Stimulated activated CD8-positive, alpha-beta memory T cell treated with anti-CD3 and anti-CD28 coated beads, Interleukin-12 subunit alpha, Interleukin-12 subunit beta, amount 100 ng/mL, for 24 hours (primary cell): ENCODE data around the gene DPP8.
"Not testable (repeated sequence)": the region's sequence is repeated elsewhere in the genome, so short reads cannot be mapped to it uniquely, and the experiment has no call there.

ENCODE experiments used
- DNase-seq: peaks from one replicate; pipeline ENCODE4 v3.0.0-alpha.2; 2020; ENCODE audit errors: extremely low read depth

The DPP8 gene

DNA sequence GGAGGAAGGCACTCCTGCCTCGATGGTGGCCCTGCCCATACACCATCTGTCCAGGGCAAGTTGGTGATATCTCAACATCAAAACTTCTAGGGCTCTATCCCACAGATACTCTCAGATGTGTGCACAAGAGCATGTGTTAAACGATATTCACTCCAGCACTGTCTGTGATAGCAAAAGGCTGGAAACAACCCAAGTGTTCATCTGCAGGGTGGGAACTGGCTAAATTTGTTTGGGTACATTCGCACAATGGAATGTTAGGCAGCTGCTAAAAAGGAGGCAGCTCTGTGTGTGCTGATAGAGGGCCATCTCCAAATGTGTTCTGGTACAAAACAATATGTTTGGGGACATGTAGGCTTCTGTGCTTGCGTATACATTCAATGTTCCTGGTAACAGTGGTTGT is 114.5 kb downstream of the DPP8 start:
- DNase-seq = no peak

DNA sequence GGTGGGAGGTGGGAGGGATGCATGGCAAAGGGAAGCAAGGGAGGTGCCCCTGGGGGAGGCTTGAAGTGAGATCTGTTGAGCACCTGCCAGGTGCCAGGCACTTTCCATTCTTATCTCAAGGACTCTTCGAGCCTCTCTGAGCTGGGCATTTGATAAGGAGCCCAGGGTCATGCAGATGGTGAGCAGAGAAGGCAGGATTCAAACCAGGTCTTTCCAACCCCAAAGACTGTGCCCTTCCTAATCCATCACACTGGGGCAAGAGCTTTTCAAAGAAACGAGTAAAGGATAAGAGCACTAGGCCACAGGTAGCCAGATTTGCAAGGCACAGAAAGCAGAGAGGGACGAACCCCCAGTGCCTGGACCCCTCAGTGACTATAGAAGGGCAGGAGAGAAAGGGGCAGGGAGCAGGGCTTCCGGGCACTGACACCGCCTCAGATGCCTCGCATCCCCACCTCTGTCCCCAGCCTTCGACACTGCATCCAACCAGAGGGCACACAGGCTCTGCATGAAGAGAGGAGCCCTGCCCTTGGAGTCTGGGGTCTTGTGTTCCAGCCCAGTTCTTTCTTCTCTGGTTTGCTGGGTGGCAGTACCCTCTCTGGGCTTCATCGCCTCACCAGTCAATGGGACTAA is 115.8 kb downstream of the DPP8 start:
- no peak for DNase-seq

DNA sequence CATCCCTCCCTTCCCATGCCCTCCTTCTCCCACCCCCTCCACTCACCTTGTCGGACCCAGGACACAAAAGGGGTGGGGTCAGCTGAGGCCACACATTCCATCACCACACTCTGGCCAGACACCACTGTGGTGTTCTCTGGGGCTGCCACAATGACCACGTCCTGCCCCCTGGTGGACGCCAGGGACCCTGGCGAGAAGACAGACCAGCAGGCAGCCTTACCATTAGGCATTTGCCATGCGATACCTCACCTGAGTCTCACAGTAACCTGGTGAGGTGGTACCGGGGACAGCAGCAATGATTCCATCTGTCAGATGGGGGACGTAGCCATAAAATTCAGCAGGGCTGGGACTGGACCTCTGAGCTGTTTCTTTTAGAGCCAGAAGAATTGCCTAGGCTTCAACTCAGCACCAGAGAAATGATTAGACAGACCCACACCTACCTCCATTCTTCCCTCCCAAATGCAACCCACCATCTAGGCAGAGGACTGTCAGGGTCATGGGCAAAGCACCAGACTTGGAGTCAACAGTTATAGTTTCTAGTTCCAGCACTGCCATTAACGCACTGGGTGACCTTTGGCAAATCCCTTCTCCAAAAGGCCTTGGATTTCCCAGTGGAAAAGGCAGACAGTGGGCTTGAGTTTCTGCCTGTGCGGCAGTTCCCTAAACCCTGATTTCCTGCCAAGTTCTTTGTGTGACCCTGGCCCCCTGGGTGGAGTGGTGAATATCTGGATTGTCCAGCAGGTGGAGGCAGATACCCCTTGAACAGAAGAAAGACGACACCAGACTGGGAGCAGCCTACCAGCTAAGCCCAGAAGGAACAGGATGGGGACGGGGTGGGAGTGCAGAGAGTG is 116.5 kb downstream of the DPP8 start:
- no peak for DNase-seq

DNA sequence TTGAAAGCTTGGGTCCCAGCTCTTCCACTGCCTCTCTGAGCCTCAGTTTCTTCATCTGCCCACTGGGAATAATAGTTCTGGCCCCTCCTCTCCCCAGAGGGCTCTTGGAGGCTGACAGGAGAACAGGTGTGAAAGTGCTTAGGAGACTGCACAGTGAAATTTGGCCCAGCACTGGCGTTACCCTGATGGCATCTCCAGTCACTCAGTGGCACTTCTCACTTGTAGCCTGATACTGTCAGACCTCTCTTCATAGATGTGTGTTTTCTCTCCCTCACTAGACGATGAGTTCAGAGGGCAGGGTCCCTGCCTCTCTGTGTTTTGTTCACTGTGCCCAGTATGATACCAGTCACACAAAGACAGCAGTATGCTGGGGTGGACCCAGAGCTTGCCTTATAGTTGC is 117.5 kb downstream of the DPP8 start:
- DNase-seq = no peak

DNA sequence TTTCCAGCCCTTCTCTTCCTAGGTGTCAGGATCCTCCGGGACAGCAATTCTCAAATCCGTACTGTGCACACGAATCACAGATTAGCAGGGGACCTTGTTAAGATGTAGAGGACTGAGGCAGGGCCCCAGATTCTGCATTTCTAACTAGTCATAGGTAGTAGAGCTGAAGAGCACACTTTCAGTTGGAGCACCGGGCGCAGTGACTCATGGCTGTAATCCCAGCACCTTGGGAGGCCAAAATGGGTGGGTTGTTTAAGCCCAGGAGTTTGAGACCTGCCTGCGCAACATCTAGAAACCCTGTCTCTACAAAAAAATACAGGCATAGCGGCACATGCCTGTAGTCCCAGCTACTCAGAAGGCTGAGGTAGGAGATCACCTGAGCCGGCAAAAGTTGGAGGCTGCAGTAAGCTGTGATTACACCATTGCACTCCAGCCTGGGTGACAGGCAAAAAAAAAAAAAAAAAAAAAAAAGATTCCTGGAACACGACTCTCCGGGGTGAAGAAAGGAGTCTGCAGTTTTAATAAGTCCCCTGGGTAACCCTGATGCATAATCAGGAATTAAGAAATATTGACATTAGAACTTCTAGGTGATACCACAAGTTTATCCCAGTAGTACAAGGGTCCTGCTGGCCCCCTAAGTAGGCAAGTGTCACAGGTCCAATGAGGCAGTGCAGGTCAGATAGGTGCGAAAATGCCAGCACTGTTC is 118.3 kb downstream of the DPP8 start:
- DNase-seq = no peak

DNA sequence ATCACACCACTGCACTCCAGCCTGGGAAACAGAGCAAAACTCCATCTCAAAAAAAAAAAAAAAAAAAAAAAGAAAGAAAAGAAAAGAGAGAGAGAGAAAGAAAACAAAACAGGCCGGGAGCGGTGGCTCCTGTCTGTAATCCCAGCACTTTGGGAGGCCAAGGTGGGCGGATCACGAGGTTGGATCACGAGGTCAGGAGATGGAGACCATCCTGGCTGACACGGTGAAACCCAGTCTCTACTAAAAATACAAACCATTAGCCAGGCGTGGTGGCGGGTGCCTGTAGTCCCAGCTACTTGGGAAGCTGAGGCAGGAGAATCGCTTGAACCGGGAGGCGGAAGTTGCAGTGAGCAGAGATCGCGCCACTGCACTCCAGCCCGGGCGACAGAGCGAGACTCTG is 119.0 kb downstream of the DPP8 start:
- DNase-seq = not testable (repeated sequence)

DNA sequence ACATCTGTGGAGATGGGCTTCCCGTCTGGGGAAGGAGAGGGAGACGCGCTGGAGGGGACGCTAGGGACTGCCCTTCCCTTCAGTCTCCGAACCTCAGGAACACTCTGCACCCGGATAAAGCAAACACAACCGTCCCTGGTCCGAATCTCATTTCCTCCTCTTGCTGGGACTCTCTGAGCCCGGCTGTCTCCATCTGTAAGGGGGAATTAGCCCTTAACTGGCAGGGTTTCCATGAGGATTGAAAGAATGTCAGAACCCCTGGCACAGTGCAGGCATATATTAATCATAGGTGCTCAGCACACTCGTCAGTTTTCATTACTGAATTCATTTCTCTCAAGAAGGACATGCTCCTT is 120.5 kb downstream of the DPP8 start:
- no peak for DNase-seq

DNA sequence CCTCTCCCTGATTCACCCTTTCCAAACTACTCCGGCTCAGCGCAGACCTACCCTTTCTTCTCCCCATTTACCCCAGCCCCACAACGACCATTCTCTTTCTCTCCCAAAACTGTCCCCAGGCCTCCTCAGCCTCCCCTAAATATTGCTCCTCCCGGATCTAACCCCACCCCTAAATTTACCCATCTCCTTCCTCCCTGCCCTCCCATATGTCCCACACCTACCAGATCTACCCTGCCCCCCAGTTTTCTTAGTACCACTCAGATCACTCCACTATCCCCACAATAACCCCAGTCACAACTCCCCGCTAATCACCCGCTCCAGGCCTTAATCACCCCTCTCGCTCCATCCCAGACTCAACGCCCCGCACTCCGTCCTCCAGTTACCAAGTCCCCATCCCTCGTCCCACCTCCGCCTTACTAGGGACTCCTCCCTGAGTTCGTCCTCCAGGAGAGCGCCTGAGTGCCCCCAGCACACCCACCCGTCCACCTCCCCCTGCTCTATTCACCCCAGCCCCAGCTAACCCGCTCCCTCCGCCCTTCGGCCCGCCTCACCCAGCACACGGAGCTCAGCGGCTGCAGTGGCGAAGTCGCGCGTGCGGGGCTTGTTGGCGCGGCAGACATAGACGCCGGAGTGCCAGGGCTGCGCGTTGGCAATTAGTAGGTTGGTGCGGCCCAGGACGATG is 121.1 kb downstream of the DPP8 start:
- DNase-seq = no peak

DNA sequence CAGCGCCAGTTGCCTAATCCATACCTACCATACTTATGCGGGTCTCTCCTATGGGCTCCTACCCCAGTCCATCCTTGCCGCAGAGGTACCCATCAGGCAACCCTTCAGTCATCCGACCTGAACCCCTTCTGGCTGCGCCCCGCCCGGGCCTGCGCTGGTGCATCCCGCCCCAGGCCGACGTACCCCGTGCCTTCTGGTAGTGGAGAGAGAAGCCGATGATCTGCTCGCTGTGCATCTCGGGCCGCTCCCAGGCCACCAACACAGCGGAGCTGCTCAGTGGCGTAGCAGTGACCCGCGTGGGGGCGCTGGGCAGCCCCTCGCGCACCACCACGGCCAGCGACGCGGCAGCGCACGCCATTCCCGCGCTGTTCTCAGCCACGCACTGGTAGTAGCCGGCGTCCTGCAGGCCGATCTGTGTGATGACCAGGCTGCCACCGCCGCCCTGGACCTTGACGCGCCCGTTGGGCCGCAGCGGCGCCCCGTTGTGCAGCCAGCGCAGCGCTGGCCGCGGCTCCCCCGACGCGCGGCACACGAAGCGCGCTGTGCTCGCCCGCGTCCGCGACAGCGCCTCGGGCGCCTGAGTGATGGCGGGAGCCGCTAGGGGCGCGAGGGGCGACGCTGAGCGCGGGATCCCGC is 121.8 kb downstream of the DPP8 start:
- no peak for DNase-seq

DNA sequence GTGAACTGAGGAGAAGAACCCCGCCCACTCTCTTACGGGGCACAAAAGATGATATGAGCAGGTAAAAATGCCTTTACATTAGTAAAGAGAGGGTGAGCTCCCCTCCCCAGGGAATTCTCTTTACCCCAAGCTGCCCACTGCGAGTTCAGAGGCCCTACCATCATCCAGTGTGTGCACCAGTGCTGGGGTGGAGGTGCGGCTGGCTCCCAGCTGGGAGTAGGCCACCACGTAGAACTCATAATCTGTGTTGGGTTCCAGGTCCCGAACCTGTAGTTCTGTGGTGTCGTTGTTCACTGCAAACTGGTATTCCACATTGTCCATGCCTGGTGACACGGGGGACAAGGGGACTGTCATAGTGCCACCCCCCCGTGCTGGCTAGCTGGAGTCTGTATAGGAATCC is 122.6 kb downstream of the DPP8 start:
- no peak for DNase-seq

DNA sequence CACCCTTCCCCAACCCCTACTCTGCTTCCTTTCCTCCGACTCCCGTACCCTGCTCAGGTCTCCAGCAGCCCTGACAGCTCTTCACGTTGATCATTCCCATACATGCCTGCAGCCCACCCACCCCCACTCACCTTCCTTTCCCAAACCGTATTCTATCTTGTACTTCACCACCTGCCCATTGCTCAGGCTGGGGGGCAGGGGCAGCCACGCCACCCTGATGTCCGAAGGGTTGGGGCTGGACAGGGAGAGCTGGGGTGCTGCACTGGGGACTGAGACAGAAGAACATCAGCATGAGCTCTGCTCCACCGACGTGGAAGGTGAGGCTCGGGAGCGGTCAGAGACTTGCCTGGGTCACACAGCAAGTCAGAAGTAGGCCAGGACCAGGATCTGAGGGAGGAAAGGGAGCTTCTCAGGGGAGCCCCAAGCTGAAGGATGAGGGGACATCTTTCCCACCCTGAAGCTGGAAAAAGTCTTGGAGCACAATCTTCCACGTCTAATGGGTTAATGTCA is 123.2 kb downstream of the DPP8 start:
- no peak for DNase-seq

DNA sequence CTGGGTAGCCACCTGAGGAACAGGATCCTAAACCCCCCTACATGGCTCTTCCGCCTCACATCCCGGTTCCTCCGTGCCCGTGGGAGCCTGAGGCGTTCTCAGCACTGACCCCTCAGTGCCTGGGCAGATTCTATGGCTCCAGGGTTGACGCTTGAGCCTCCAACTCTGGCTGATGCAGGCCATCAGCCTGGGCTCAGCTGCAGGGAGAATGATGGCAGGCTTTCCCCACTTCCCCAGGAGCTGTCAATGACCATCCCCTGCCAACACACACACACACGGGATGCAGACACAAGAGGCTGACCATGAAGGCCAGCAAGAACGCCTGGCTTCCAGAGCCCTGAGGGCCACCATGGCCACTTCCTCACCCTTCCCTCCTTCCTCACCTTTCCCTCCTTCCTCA is 123.9 kb downstream of the DPP8 start:
- no peak for DNase-seq

DNA sequence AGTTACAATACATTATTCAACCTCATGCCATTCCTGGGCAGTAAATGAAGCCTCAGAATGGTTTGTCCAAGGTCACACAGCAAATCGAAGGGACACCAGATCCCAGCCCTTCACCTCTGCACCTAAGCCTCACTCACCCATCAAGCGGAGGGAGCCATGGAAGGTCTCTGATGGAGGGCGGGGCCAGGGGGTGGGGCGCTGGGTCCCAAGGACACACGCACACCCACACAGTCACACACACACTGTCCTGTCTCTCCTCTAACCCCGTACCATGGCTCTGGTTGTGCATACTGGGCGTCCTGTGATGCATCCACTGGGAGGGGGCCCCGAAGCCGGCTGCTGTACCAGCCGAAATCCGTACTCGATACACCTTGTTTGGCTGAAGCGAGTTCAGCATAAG is 124.4 kb downstream of the DPP8 start:
- DNase-seq = no peak
